GM18499 (cell line): ENCODE data around the gene ETS2.
A peak's percentile ranks its signal among the peaks of the same experiment; 100 is the strongest.

Source experiments
- ATAC-seq: cut with Tn5 transposase; IDR thresholded peaks from one replicate; pipeline ENCODE4 v1.9.1; 2021; ENCODE audit warnings: moderate number of reproducible peaks; ENCODE audit not compliant: insufficient read depth, unreplicated experiment

The ETS2 gene

DNA sequence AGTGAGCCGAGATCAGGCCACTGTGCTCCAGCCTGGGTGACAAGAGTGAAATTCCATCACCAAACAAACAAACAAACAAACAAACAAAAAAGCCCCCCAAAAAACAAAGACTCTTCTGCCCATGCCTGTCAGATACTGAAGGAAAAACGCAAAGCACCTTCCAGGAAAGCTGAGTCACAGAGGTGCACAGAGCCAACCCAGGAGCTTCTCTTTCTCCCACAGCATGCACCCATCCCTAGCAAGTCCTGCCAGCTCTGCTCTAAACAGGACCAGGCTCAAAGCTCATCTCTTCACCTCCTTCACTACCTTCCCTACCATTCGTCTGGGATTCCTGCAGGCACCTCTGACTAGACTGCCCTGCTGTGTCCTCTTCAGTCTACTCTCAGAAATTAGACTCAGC is 46.5 kb downstream of the ETS2 start:
- ATAC-seq: no peak

DNA sequence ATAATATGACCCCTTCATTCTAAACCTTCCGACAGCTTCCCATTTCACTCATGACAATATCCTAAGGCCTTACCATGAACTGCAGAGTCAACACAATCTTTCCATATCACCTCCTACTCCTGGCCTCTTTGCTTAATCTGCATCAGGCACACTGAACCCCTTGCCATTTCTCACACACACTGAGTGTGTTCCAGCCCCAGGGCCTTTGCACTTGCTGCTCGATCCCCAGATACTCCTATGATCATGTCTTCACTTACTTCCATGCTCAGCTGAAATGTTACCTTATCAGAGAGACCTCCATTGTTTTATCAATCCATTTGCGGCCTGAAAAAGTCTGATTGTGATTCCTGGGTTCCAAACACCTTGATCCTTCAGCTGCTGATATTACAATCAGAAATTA is 47.0 kb downstream of the ETS2 start:
- ATAC-seq: no peak

DNA sequence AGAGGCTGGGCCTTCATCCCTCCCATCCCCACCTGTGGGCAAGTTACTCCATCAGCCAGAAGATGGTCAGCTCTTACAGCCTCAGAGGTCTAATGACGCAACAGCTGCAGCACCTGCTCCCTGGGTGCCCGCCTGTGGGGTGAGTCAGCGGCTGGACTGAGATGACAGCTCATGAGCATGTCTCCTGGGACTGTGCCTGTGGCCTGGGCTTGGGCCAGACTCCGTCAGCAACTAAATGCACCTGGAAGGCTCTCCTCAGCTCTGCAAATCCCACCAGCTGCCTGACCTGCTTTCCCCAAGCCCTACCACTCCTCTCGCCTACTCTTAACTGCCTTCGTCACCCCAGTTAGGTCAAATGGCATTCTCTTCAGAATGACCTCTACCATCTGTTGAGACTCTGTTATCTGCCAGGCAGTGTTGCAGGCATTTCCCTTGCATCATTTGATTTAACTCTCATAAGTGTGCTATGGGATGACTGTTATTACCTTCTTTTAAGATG is 47.7 kb downstream of the ETS2 start:
- ATAC-seq: peak; percentile 71

DNA sequence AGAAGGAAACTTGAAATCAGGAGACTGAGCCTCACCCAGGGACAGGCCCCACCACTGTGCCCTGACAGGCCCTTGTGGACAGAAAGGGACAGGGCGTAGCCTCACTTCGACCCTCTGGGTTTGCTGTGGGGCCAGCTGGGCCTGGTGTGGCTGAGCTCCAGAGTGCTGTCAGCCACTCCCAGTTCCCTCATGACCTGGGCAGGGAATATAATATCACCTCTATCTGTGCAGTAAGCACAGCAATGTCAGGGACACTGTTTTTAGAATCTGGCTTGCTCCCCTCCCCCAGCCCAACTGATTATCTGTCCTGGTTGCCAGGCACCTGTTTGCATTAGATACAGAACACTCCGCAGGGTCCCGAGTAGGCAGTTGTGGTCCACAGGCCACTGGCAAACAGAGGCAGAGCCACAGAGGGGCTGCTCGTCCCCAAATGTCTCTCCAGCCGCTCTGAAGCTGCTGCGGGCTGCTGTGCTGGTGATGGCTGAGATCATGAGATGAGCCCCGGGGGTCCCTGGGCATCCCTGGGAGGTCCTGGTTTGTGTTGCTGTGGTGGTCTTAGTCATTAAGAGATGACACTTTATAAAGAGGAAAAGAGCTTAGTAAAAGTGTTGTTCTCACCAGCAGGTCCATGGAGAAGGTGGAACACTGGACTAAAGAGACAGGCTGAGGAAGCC is 51.6 kb downstream of the ETS2 start:
- no peak for ATAC-seq

DNA sequence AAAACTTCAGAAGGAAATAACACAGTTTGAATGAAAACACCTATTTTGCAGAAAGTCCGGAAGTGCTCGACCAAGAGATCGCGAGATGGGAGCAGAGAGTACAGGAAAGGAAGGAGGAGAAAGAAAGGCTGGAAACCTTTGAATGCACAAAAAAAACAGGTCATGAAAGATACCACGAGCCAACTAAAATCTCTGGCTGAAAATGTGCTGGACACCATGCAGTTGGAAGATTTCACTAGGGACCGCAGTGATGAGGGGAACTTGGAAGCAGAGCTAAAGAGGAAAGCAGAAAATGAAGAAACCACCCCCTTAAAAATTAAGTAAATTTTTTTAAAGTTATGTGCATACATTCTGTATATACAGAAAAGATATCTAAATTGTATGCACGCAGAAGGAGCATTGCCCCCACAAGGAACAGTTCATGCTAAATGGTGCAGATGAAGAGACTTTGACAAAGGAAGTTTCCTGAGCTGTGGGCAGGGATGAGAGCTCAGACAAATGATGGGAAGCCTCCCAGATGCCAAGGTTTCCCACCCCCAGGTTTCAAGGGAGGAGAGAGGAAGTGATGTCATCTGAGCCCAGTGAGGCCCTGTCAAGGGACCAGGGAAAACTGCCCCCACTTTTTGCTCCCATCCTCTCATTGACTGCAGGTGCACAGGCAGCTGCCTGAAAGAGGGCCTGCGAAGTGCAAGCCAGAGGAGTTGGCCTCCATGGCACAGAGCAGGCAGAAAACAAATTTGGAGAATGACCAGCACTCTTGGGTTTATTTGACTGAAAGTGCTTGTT is 52.5 kb downstream of the ETS2 start:
- no peak for ATAC-seq

DNA sequence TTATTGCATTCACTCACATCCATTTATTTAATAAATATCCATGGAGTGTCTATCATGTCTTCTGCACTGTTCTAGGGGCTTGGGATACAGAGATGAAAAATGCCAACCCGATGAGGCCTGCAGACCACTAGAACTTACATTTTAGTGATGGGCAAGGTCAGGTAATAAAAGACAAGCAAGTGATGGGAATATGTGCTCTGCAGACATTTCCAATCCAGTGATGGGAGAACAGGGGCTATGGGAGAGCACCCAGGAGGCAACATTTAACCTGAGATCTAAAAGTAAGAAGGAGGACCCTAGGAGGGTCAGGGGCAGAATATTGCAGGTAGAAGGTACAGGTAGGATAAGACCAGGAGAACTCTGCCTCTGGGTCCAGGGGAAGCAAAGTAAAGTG is 53.1 kb downstream of the ETS2 start:
- no peak for ATAC-seq

DNA sequence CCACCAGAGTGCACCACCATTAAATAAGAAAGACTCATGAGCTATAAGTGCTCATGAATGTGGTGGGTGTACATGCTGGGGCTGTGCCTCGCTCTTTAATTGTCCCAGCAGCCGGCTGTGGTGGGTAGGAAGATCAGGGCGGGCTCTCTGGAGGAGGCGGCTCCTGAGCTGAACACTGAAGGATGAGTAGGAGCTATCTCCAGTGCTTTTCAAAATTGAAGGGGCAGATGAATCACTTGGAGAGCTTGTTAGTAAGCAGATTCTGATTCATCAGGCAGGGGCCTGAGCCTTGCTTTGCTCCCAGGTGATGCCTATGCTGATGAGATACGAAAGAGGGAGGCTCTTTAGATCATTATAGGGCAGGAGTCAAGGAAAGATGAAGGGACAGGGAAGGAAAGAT is 54.1 kb downstream of the ETS2 start:
- no peak for ATAC-seq

DNA sequence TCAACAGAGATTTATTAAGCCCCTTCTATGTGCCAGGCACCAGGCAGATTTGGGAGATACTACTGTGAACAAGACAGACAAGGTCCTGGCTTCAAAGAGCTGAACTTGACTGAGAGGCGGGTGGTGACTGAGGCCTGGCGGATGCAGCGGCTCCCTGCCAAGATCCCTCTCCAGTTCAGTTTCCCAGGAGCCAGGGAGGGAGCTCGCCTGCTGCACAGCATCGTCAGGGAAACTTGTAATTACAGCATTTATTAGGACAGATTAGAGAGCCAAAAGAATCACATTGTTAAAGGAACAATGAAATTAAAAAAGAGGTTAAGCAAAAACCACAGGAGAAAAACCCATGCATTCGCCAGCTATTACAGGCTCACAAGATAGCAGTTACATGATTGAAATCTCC is 55.3 kb downstream of the ETS2 start:
- no peak for ATAC-seq

DNA sequence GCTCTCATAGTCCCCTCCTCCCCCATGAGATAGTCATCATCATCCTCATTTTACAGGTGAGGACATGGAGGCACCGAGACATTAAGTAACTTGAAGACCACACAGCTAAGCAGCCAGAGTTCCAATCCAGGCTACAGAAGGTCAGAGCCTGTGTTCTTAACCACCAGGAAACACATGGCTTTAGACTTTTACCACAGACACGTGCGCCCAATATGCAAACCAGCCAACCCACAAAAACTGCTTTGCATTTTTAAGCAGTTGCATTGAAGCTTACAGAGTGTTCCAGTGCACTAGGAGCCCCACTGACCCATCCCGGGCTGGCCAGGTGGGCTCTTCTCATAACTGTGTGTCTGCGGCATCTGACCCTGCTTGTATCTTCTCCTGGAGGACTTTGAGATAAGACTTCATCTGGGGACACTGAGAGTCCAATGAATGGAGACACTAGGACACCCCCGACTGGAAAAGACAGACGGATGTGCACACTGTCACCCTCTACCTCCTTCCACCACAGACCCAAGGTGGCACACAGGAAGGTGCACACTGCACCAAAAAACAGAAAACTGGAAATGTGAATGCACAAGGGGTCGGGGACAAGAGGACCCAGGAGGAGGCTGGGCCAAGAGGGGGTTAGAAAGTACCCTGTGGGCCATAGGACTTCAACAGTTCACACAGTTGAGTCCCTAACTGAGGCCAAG is 56.4 kb downstream of the ETS2 start:
- ATAC-seq: no peak

DNA sequence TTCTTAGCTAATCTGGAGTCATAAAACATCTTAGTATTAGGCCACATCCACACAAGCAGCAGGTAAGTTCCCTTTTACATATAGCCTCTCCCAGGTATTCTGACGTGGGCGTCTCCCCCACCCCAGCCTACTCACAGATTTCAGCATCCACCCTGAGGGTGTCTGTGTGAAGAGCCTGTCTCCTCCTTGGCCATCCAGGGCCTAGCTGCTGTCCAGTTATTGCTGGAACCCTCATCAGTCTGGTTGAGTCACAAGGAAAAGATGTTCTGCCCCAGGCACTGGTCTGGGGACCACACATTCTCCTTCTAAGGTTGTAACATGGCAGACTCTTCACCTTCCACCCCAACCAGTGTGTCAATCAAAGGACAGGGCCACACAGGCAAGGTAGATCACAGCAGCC is 57.6 kb downstream of the ETS2 start:
- no peak for ATAC-seq

DNA sequence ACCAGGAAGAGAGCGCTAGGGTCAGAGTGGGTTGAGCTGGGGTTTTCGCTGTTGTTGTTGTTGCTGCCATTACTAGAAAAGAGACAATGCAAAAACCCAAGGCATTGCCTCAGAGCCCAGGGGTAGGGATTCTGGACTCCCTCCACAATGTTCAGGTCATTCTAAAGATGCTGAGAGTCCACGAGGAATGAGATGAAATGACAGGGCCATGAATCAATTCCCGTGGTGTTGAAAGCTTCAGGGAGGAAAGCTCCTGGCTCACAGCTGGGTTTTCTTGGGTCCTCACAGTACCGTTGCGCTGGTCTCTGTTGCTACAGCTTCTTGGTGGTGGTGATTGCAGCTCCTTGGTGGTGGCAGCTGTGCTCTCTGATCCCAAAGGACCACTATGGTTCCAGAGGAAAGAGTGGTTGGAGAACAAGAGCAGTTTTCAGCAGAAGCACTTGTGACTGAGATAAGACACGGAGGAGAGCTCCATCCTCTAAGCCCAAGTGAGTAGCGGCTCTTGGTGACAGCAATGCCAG is 58.2 kb downstream of the ETS2 start:
- ATAC-seq: no peak

DNA sequence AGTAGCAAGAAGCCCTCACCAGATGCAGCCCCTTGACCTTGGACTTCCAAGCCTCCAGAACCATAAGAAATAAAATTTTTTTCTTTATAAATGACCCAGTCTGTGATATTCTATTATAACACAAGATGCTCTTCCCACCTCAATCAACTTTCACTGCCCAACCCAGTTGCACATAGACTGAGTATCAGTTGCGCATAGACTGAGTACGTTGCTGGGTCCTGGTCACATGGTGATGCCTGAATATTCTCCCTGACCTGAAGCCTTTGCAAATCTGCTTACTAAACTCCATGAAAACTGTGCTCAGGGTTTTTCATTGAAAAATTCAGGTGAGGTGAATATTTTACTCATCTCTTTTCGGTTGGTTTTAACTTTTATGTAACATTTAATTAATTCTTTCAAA is 59.2 kb downstream of the ETS2 start:
- no peak for ATAC-seq

DNA sequence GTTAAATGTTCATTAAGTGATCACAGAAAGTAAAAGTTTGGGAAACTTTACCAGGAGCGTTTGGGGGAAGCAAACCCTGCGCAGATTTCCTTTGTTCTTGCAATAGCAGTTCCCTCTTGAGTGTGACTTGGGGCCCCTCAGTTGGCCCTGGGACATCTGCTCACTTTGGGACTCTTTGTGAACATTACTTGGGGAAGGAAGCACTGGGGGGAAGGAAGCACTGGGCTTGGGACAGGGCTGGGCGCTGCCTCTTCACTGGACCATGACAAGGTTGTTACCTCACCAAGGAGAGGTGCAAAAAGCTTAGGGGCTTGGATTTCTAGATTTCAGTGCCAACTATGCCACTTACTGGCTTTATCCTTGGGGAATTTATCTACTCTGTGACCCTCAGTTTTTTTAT is 63.5 kb downstream of the ETS2 start:
- no peak for ATAC-seq

DNA sequence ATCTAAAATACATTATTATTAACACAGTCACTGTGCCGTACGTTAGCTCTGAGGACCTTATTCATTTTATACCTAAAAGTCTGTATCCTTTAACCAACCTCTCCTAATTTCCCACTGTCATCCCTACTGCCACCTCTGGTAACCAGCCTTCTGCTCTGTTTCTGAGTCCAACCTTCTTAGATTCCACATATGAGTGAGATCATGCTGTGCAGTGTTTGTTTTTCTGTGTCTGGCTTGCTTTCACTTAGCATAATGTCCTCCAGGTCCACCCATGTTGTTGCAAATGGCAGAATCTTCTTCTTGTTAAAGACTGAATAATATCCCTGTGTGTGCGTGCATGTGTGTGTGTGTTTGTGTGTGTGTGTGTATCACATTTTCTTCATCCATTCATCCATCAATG is 64.2 kb downstream of the ETS2 start:
- no peak for ATAC-seq
